ENCODE data around the gene UHMK1.

GRCh38 chr1:162570718-162571117, 73.1 kb downstream of the UHMK1 start:
- TF ChIP-seq POLR2AphosphoS5 (IDR thresholded peaks at IDR 0.05; ENCODE audit: borderline replicate concordance, low read depth, low read length): no peak
- no peak for TF ChIP-seq EZH2 (IDR thresholded peaks at IDR 0.05)

Data from SK-N-MC (cell line).